ENCODE measurements around the gene NSDHL.
"Not testable (repeated sequence)": the region's sequence is repeated elsewhere in the genome, so short reads cannot be mapped to it uniquely, and the experiment has no call there.

GRCh38 chrX:152910018-152910417 is 79.2 kb downstream of the NSDHL start:
- not testable (repeated sequence) for TF ChIP-seq CTCF (conservative IDR thresholded peaks at IDR 0.05); EZH2 (IDR thresholded peaks at IDR 0.05; ENCODE audit: low read depth)
